GM12864 (cell line): Measurements from ENCODE around the gene FAM53A.

Experiments
- DNase-seq: peaks from one replicate; pipeline ENCODE4 v3.0.0-alpha.2; 2011; ENCODE audit warnings: low read depth
- H3K4me3 ChIP-seq: 2 replicates; pipeline ENCODE4 v1.5.1; 2011; ENCODE audit warnings: mild to moderate bottlenecking, low read depth, low read length, control low read depth
- CTCF ChIP-seq: IDR thresholded peaks from 2 replicates; pipeline ENCODE4 v1.5.1; 2011; ENCODE audit warnings: low read depth, mild to moderate bottlenecking, moderate library complexity, low read length, control low read depth, inconsistent platforms; ENCODE audit errors: missing control alignments

FAM53A gene

GRCh38 chr4:1663549-1663948 is 20.6 kb downstream of the FAM53A start:
- no peak for TF ChIP-seq CTCF
- no peak for DNase-seq
- H3K4me3 ChIP-seq: no peak overlapping the region

- no peak for DNase-seq
- no peak for TF ChIP-seq CTCF
- no peak overlapping the region for H3K4me3 ChIP-seq
These were observed 22.4 kb downstream of the FAM53A start for GRCh38 chr4:1661695-1662094.

- TF ChIP-seq CTCF: no peak
- DNase-seq: no peak
These were observed 23.0 kb downstream of the FAM53A start for GRCh38 chr4:1660948-1661677.

GRCh38 chr4:1659104-1660043 is 24.7 kb downstream of the FAM53A start:
- TF ChIP-seq CTCF: no peak
- H3K4me3 ChIP-seq: no peak overlapping the region
- no peak for DNase-seq

More at GRCh38 chr4:1660948-1661677, 23.0 kb downstream of the FAM53A start:
- no peak overlapping the region for H3K4me3 ChIP-seq

GRCh38 chr4:1658581-1658980 is 25.5 kb downstream of the FAM53A start:
- no peak for DNase-seq
- no peak for TF ChIP-seq CTCF
- H3K4me3 ChIP-seq: no peak overlapping the region

GRCh38 chr4:1658146-1658545 is 26.0 kb downstream of the FAM53A start:
- TF ChIP-seq CTCF: no peak
- H3K4me3 ChIP-seq: no peak overlapping the region
- DNase-seq: no peak
